Fibroblast of upper back skin (primary cell): ENCODE measurements around the gene NISCH.

Source experiments
- DNase-seq: peaks from one replicate; pipeline ENCODE4 v3.0.0-alpha.2; 2013

Gene NISCH

GRCh38 chr3:52493232-52494017, 38.0 kb downstream of the NISCH start:
- no peak for DNase-seq

GRCh38 chr3:52494445-52494844, 39.0 kb downstream of the NISCH start:
- no peak for DNase-seq

- no peak for DNase-seq
Observed at GRCh38 chr3:52494886-52495495, 39.6 kb downstream of the NISCH start, which contains the start of gene STAB1. Gene STAB1, plus strand, starts transcription at chr3:52495338. Its CDS starts 76 bp downstream, at chr3:52495414.

GRCh38 chr3:52495777-52496602, 40.6 kb downstream of the NISCH start:
- DNase-seq = peak; percentile 6

- peak; percentile 67 for DNase-seq
Observed at GRCh38 chr3:52498137-52499054, 43.0 kb downstream of the NISCH start.

GRCh38 chr3:52501046-52501445, 45.6 kb downstream of the NISCH start:
- no peak for DNase-seq

GRCh38 chr3:52502001-52502400, 46.6 kb downstream of the NISCH start:
- no peak for DNase-seq

- DNase-seq = no peak
Observed at GRCh38 chr3:52502808-52503350, 47.5 kb downstream of the NISCH start.

- DNase-seq = no peak
Observed at GRCh38 chr3:52503788-52504424, 48.5 kb downstream of the NISCH start.

- DNase-seq = no peak
Observed at GRCh38 chr3:52504977-52505376, 49.6 kb downstream of the NISCH start.

- no peak for DNase-seq
Observed at GRCh38 chr3:52506266-52506966, 51.0 kb downstream of the NISCH start.

GRCh38 chr3:52507359-52507758, 52.0 kb downstream of the NISCH start:
- DNase-seq = peak; percentile 19

- DNase-seq = no peak
Observed at GRCh38 chr3:52509753-52510328, 54.4 kb downstream of the NISCH start.

GRCh38 chr3:52511509-52511908, 56.1 kb downstream of the NISCH start:
- DNase-seq = no peak

- DNase-seq = no peak
Observed at GRCh38 chr3:52512105-52512504, 56.7 kb downstream of the NISCH start.

- DNase-seq = no peak
Observed at GRCh38 chr3:52512727-52513126, 57.3 kb downstream of the NISCH start.

- no peak for DNase-seq
Observed at GRCh38 chr3:52513281-52513680, 57.9 kb downstream of the NISCH start.

GRCh38 chr3:52514576-52514975, 59.2 kb downstream of the NISCH start:
- DNase-seq = no peak

- no peak for DNase-seq
Observed at GRCh38 chr3:52515192-52515591, 59.8 kb downstream of the NISCH start.

- no peak for DNase-seq
Observed at GRCh38 chr3:52516509-52517195, 61.2 kb downstream of the NISCH start.
